Smooth muscle cell (in vitro differentiated cells): Measurements from ENCODE around the gene AGR3. TPM values are rescaled to one million over a fixed set of nuclear protein-coding genes. Genes with fewer than 3 reads are reported as not detected.

ENCODE experiments used
- DNase-seq: peaks from one replicate; lab custom pipeline; 2025; ENCODE audit not compliant: unreplicated experiment; lab: John Stamatoyannopoulos, UW
- H2AFZ ChIP-seq: fragments of 200-600 bp; sonication (generic); 2 replicates; pipeline ENCODE4 v1.6.0; 2016; ENCODE audit warnings: antibody characterized with exemption, low read depth, mild to moderate bottlenecking
- H3F3A ChIP-seq: fragments of 200-600 bp; sonication (generic); 2 replicates; pipeline ENCODE4 v1.6.0; 2017; ENCODE audit warnings: antibody characterized with exemption, low read depth
- H3K27ac ChIP-seq: fragments of 200-600 bp; sonication (generic); 2 replicates; pipeline ENCODE4 v1.5.1; 2016; ENCODE audit warnings: low read depth, mild to moderate bottlenecking
- H3K27me3 ChIP-seq: fragments of 200-600 bp; sonication (generic); 2 replicates; pipeline ENCODE4 v1.6.1; 2016; ENCODE audit warnings: low read depth, mild to moderate bottlenecking
- H3K36me3 ChIP-seq: fragments of 200-600 bp; sonication (generic); 2 replicates; pipeline ENCODE4 v1.5.1; 2016; ENCODE audit warnings: low read depth
- H3K4me1 ChIP-seq: fragments of 200-600 bp; sonication (generic); 2 replicates; pipeline ENCODE4 v1.5.1; 2016; ENCODE audit warnings: low read depth
- H3K4me2 ChIP-seq: fragments of 200-600 bp; sonication (generic); 2 replicates; pipeline ENCODE4 v1.6.0; 2016; ENCODE audit warnings: mild to moderate bottlenecking
- H3K4me3 ChIP-seq: fragments of 200-600 bp; sonication (generic); 2 replicates; pipeline ENCODE4 v1.5.1; 2016; ENCODE audit warnings: mild to moderate bottlenecking
- H3K79me2 ChIP-seq: fragments of 200-600 bp; sonication (generic); 2 replicates; pipeline ENCODE4 v1.6.0; 2016; ENCODE audit warnings: low read depth, mild to moderate bottlenecking
- H3K9ac ChIP-seq: fragments of 200-600 bp; sonication (generic); 2 replicates; pipeline ENCODE4 v1.6.0; 2016; ENCODE audit warnings: low read depth
- H3K9me3 ChIP-seq: fragments of 200-600 bp; sonication (generic); replicated peaks from 2 replicates; pipeline ENCODE4 v1.5.1; 2016; ENCODE audit warnings: low read depth
- H4K20me1 ChIP-seq: fragments of 200-600 bp; sonication (generic); 2 replicates; pipeline ENCODE4 v1.6.0; 2016; ENCODE audit warnings: low read depth
- CTCF ChIP-seq: fragments of 200-600 bp; sonication (generic); IDR thresholded peaks from 2 replicates; pipeline ENCODE4 v1.5.1; 2017; ENCODE audit warnings: borderline replicate concordance, mild to moderate bottlenecking, antibody characterized with exemption; ENCODE audit not compliant: insufficient read depth, poor library complexity, severe bottlenecking
- WGBS: methylation state at CpG from one replicate; pipeline ENCODE4 v1.1.7; 2016; ENCODE audit warnings: low lambda C conversion rate; 5-methylcytosine and 5-hydroxymethylcytosine counted together
- polyA plus RNA-seq: library from polyadenylated mRNA; unstranded; fragments of >200 nt; fragmentation: Nextera tagmentation; extraction: Ambion mirVana; gene quantifications from 2 replicates; pipeline ENCODE4 v1.2.1, GENCODE V29; 2016
- total RNA-seq: library from RNA; depleted of rRNA; stranded (reverse); fragments of >200 nt; gene quantifications from 2 replicates; pipeline ENCODE4 v1.2.3, GENCODE V29; 2014

The AGR3 gene
- total and polyA plus RNA-seq, 2 experiments from 2014 or later = not detected

GRCh38 chr7:16900209-16900768, 18.5 kb upstream of the AGR3 start:
- WGBS = 87% methylated on average over 4 of the region's 4 CpGs
- H3K4me1 ChIP-seq = peaks cover 16% of the 10 kb centered on the region

GRCh38 chr7:16891874-16892643, 10.3 kb upstream of the AGR3 start:
- no peak overlapping the region for H3K4me2 ChIP-seq

More at GRCh38 chr7:16900209-16900768, 18.5 kb upstream of the AGR3 start:
- no peaks in the 10 kb centered on the region for H3K9me3 ChIP-seq
- H2AFZ ChIP-seq = no peak overlapping the region
- no peak overlapping the region for H3K27ac ChIP-seq
- H3K4me2 ChIP-seq = no peak overlapping the region
- H3F3A ChIP-seq = no peaks in the 10 kb centered on the region
- TF ChIP-seq CTCF = no peak
- H3K79me2 ChIP-seq = no peaks in the 10 kb centered on the region
- H4K20me1 ChIP-seq = no peaks in the 10 kb centered on the region
- no peak overlapping the region for H3K9ac ChIP-seq
- H3K4me3 ChIP-seq = no peak overlapping the region
- peaks cover 2% of the 10 kb centered on the region for H3K36me3 ChIP-seq
- DNase-seq = no peak
- H3K27me3 ChIP-seq = no peaks in the 10 kb centered on the region

GRCh38 chr7:16891338-16891737, 9.6 kb upstream of the AGR3 start:
- Histone ChIP-seq H4K20me1 (no peaks in the 10 kb centered on the region), H3K9ac (no peak overlapping the region), H3K36me3 (no peaks in the 10 kb centered on the region), H3K79me2 (no peaks in the 10 kb centered on the region), H3F3A (no peaks in the 10 kb centered on the region), H2AFZ (no peak overlapping the region), H3K4me1 (no peaks in the 10 kb centered on the region), H3K9me3 (no peaks in the 10 kb centered on the region), H3K4me3 (peak overlapping the region; percentile 7), H3K4me2 (no peak overlapping the region), H3K27ac (no peak overlapping the region), H3K27me3 (no peaks in the 10 kb centered on the region)
- peak; percentile 64 for TF ChIP-seq CTCF
- 46% methylated on average over 2 of the region's 2 CpGs for WGBS
- DNase-seq = no peak

More at GRCh38 chr7:16891874-16892643, 10.3 kb upstream of the AGR3 start:
- Histone ChIP-seq H3K4me1 (no peaks in the 10 kb centered on the region), H3K36me3 (no peaks in the 10 kb centered on the region), H3K4me3 (peak overlapping the region; percentile 7), H4K20me1 (no peaks in the 10 kb centered on the region), H3K9ac (no peak overlapping the region), H3K79me2 (no peaks in the 10 kb centered on the region), H3F3A (no peaks in the 10 kb centered on the region), H3K27ac (no peak overlapping the region), H2AFZ (no peak overlapping the region), H3K9me3 (no peaks in the 10 kb centered on the region), H3K27me3 (no peaks in the 10 kb centered on the region)
- DNase-seq = no peak
- WGBS = 92% methylated on average over 1 of the region's 1 CpG
- TF ChIP-seq CTCF = no peak
